Endodermal cell (in vitro differentiated cells): ENCODE measurements around the gene ZNF14. TPM values are rescaled to one million over a fixed set of nuclear protein-coding genes. Genes with fewer than 3 reads are reported as not detected.

Source experiments
- DNase-seq: peaks from one replicate; pipeline ENCODE4 v3.0.0-alpha.2; 2017
- H3K27ac ChIP-seq: 2 replicates; pipeline ENCODE4 v1.5.1; 2013; ENCODE audit warnings: mild to moderate bottlenecking, low read depth, low read length, moderate library complexity
- H3K27me3 ChIP-seq: 2 replicates; pipeline ENCODE4 v1.6.1; 2013; ENCODE audit warnings: mild to moderate bottlenecking, low read length, moderate library complexity; ENCODE audit not compliant: insufficient read depth, control insufficient read depth, poor library complexity, severe bottlenecking
- H3K36me3 ChIP-seq: 2 replicates; pipeline ENCODE4 v1.7.0; 2013; ENCODE audit warnings: mild to moderate bottlenecking, low read length, moderate library complexity; ENCODE audit not compliant: control insufficient read depth, insufficient read depth
- H3K4me1 ChIP-seq: one replicate; pipeline ENCODE4 v1.7.0; 2013; ENCODE audit warnings: low read length; ENCODE audit not compliant: control insufficient read depth, insufficient read depth
- H3K4me3 ChIP-seq: 2 replicates; pipeline ENCODE4 v1.5.1; 2013; ENCODE audit warnings: mild to moderate bottlenecking, low read length, moderate library complexity
- H3K9ac ChIP-seq: 2 replicates; pipeline ENCODE4 v1.6.1; 2013; ENCODE audit warnings: mild to moderate bottlenecking, low read length, moderate library complexity; ENCODE audit not compliant: poor library complexity, severe bottlenecking; ENCODE audit errors: extremely low read depth
- H3K9me3 ChIP-seq: 2 replicates; pipeline ENCODE4 v1.6.1; 2013; ENCODE audit warnings: mild to moderate bottlenecking, low read length, moderate library complexity; ENCODE audit not compliant: control insufficient read depth
- H3K27ac Mint-ChIP-seq: 2 replicates; pipeline ENCODE4 v1.8.0; 2020; ENCODE audit warnings: mixed read lengths
- H3K27me3 Mint-ChIP-seq: 2 replicates; pipeline ENCODE4 v1.8.0; 2021; ENCODE audit warnings: mild to moderate bottlenecking, mixed read lengths; ENCODE audit not compliant: insufficient read depth
- H3K36me3 Mint-ChIP-seq: 2 replicates; pipeline ENCODE4 v1.8.0; 2020; ENCODE audit warnings: low read depth, mixed read lengths
- H3K4me1 Mint-ChIP-seq: 2 replicates; pipeline ENCODE4 v1.8.0; 2020; ENCODE audit warnings: mixed read lengths
- H3K4me3 Mint-ChIP-seq: 2 replicates; pipeline ENCODE4 v1.8.0; 2020; ENCODE audit warnings: mild to moderate bottlenecking, moderate library complexity, mixed read lengths
- H3K9me3 Mint-ChIP-seq: 2 replicates; pipeline ENCODE4 v1.8.0; 2020; ENCODE audit warnings: mild to moderate bottlenecking, mixed read lengths
- CTCF ChIP-seq: fragments of 200-600 bp; sonication (generic); conservative IDR thresholded peaks from 2 replicates; pipeline ENCODE4 v1.5.0; 2021; ENCODE audit warnings: antibody characterized with exemption, mild to moderate bottlenecking
- WGBS, 2 experiments: methylation state at CpG; one replicate each; pipeline versions ENCODE4 v1.1.5 to v1.1.7; 2013; ENCODE audit warnings: missing lambda C conversion rate in 2 of 2, mixed read lengths in 1 of 2; ENCODE audit not compliant: insufficient coverage in 1 of 2, insufficient read length in 1 of 2; 5-methylcytosine and 5-hydroxymethylcytosine counted together
- total RNA-seq, 2 donors: library from RNA; stranded (reverse); fragmentation: NEBNext Ultra II Directional in 1 of 2; extraction: Animal tissue kit (Norgen Biotek cat#: 25700) in 1 of 2; gene quantifications; 2 replicates in 1 of 2; 3 replicates in 1 of 2; pipeline ENCODE4 v1.2.1, GENCODE V29; 2021

ZNF14 gene
- total RNA-seq, 2 donors from 2014 or later = 7.8 to 8.7 TPM

GRCh38 chr19:19752760-19753403 lies 20.0 kb upstream of the ZNF14 start:
- Histone ChIP-seq H3K27ac (no peak overlapping the region), H3K27me3 (no peaks in the 10 kb centered on the region), H3K9ac (no peak overlapping the region), H3K36me3 (no peaks in the 10 kb centered on the region), H3K4me3 (no peak overlapping the region), H3K9me3 (no peaks in the 10 kb centered on the region), H3K4me1 (no peaks in the 10 kb centered on the region)
- Mint-ChIP-seq H3K9me3 (peaks cover 2% of the 10 kb centered on the region), H3K4me1 (no peaks in the 10 kb centered on the region), H3K4me3 (no peak overlapping the region), H3K27ac (no peak overlapping the region), H3K27me3 (peaks cover 2% of the 10 kb centered on the region), H3K36me3 (no peaks in the 10 kb centered on the region)
- DNase-seq = no peak
- 91 to 100% methylated on average over 6 to 11 of the region's 11 CpGs for WGBS, 2 experiments
- no peak for TF ChIP-seq CTCF

GRCh38 chr19:19751846-19752245 lies 18.9 kb upstream of the ZNF14 start:
- H3K36me3 Mint-ChIP-seq = no peaks in the 10 kb centered on the region
- H3K27ac Mint-ChIP-seq = no peak overlapping the region
- H3K4me1 Mint-ChIP-seq = no peaks in the 10 kb centered on the region
- peaks cover 3% of the 10 kb centered on the region for H3K27me3 Mint-ChIP-seq
- H3K27me3 ChIP-seq = no peaks in the 10 kb centered on the region
- no peak for TF ChIP-seq CTCF
- DNase-seq = no peak
- no peaks in the 10 kb centered on the region for H3K4me1 ChIP-seq
- H3K4me3 Mint-ChIP-seq = no peak overlapping the region
- H3K9me3 Mint-ChIP-seq = no peaks in the 10 kb centered on the region
- H3K36me3 ChIP-seq = no peaks in the 10 kb centered on the region
- H3K27ac ChIP-seq = no peak overlapping the region
- no peaks in the 10 kb centered on the region for H3K9me3 ChIP-seq
- H3K4me3 ChIP-seq = no peak overlapping the region
- 88 to 94% methylated on average over 10 to 12 of the region's 12 CpGs for WGBS, 2 experiments
- H3K9ac ChIP-seq = no peak overlapping the region

GRCh38 chr19:19750842-19751790 lies 18.2 kb upstream of the ZNF14 start:
- H3K36me3 Mint-ChIP-seq = no peaks in the 10 kb centered on the region
- Histone ChIP-seq H3K4me3 (no peak overlapping the region), H3K27ac (no peak overlapping the region), H3K9me3 (no peaks in the 10 kb centered on the region), H3K27me3 (no peaks in the 10 kb centered on the region), H3K36me3 (no peaks in the 10 kb centered on the region), H3K9ac (no peak overlapping the region), H3K4me1 (no peaks in the 10 kb centered on the region)
- no peak overlapping the region for H3K27ac Mint-ChIP-seq
- no peak for TF ChIP-seq CTCF
- H3K4me1 Mint-ChIP-seq = no peaks in the 10 kb centered on the region
- no peaks in the 10 kb centered on the region for H3K9me3 Mint-ChIP-seq
- peaks cover 6% of the 10 kb centered on the region for H3K27me3 Mint-ChIP-seq
- 91 to 94% methylated on average over 39 to 40 of the region's 40 CpGs for WGBS, 2 experiments
- DNase-seq = no peak
- H3K4me3 Mint-ChIP-seq = no peak overlapping the region
